Measurements from ENCODE around the gene ATP5MG.
"Not testable (repeated sequence)": the region's sequence is repeated elsewhere in the genome, so short reads cannot be mapped to it uniquely, and the experiment has no call there.

Gene ATP5MG

GRCh38 chr11:118410055-118410745 is 8.8 kb downstream of the ATP5MG start:
- no peak for DNase-seq

GRCh38 chr11:118411530-118411929 is 10.1 kb downstream of the ATP5MG start:
- DNase-seq = no peak

GRCh38 chr11:118412921-118413320 is 11.5 kb downstream of the ATP5MG start:
- no peak for DNase-seq

- DNase-seq = no peak
These were observed 13.8 kb downstream of the ATP5MG start for GRCh38 chr11:118415062-118415738.

- peak; percentile 40 for DNase-seq
These were observed 14.3 kb downstream of the ATP5MG start for GRCh38 chr11:118415739-118416068.

GRCh38 chr11:118416900-118417299 is 15.5 kb downstream of the ATP5MG start:
- not testable (repeated sequence) for DNase-seq

GRCh38 chr11:118417801-118418200 is 16.4 kb downstream of the ATP5MG start:
- no peak for DNase-seq

GRCh38 chr11:118418766-118419165 is 17.4 kb downstream of the ATP5MG start:
- no peak for DNase-seq

- no peak for DNase-seq
These were observed 26.3 kb downstream of the ATP5MG start for GRCh38 chr11:118427707-118428106.

GRCh38 chr11:118430956-118431355 is 29.6 kb downstream of the ATP5MG start:
- no peak for DNase-seq

GRCh38 chr11:118434123-118434552 is 32.7 kb downstream of the ATP5MG start:
- no peak for DNase-seq

- DNase-seq = peak; percentile 55
These were observed 33.3 kb downstream of the ATP5MG start for GRCh38 chr11:118434553-118435289.

- peak; percentile 74 for DNase-seq
These were observed 34.0 kb downstream of the ATP5MG start for GRCh38 chr11:118435290-118435892.

- DNase-seq = peak; percentile 95
These were observed 34.7 kb downstream of the ATP5MG start, which contains the start of gene KMT2A for GRCh38 chr11:118435893-118436624. Gene KMT2A (plus strand): TSS chr11:118436492. CDS start chr11:118436513, 21 bp downstream.

- peak; percentile 66 for DNase-seq
These were observed 35.3 kb downstream of the ATP5MG start for GRCh38 chr11:118436639-118437207.

GRCh38 chr11:118437208-118438125 is 36.1 kb downstream of the ATP5MG start:
- peak; percentile 66 for DNase-seq

- DNase-seq = peak; percentile 59
These were observed 37.0 kb downstream of the ATP5MG start for GRCh38 chr11:118438314-118438931.

- DNase-seq = no peak
These were observed 38.2 kb downstream of the ATP5MG start for GRCh38 chr11:118439646-118440045.

GRCh38 chr11:118441770-118442275 is 40.4 kb downstream of the ATP5MG start:
- DNase-seq = peak; percentile 6

GRCh38 chr11:118442301-118442700 is 40.9 kb downstream of the ATP5MG start:
- DNase-seq = no peak
